ENCODE data around the gene TERT. TPM values are rescaled to one million over a fixed set of nuclear protein-coding genes. Genes with fewer than 3 reads are reported as not detected.
"Not testable (repeated sequence)": the region's sequence is repeated elsewhere in the genome, so short reads cannot be mapped to it uniquely, and the experiment has no call there.

Gene TERT
- total RNA-seq, 3 donors from 2014 or later (not counting 1 experiment from before 2014, with no cell fraction given): not detected

DNA sequence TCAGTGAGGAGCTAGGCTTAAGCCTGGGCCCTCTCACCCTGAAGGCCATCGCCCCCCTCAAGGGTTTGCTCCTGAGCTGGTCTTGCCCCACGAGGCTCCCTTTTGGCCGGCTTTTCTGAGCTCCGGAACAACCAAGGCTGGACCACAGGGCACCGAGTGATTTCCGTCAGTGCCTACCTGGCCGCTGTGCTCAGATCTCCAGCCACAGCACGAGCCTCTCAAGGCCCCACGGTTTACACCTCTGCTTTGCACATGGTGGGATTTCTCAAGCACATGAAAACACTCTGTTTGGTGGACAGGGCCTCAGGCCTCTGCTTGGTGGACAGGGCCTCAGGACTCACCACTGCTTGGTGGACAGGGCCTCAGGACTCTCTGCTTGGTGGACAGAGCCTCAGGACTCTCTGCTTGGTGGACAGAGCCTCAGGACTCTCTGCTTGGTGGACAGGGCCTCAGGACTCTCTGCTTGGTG lies 34.3 kb upstream of the TERT start:
- intact Hi-C loops (cut with micrococcal nuclease): no loop called here
- Histone ChIP-seq H3K4me3 (ENCODE audit: low read length) (no peak overlapping the region), H3K4me1 (ENCODE audit: control insufficient read depth, insufficient read depth, low read length) (no peaks in the 10 kb centered on the region), H3K9me3 (ENCODE audit: control insufficient read depth, insufficient read depth, low read length) (no peaks in the 10 kb centered on the region), H3K27ac (ENCODE audit: low read length) (no peak overlapping the region), H3K36me3 (ENCODE audit: control insufficient read depth, insufficient read depth, low read length) (peaks cover 53% of the 10 kb centered on the region), H3K27me3 (ENCODE audit: control insufficient read depth, insufficient read depth, low read length) (no peaks in the 10 kb centered on the region)
- Mint-ChIP-seq H3K27ac (no peak overlapping the region), H3K4me3 (no peak overlapping the region), H3K9me3 (no peaks in the 10 kb centered on the region), H3K27me3 (ENCODE audit: low read depth in 2 of 2) (no peaks in the 10 kb centered on the region), H3K4me1 (peaks cover 6 to 33% of the 10 kb centered on the region in 2 donors), H3K36me3 (no peaks in the 10 kb centered on the region)
- ATAC-seq: no peak
- DNase-seq: no peak
- WGBS (ENCODE audit: insufficient coverage): 97% methylated on average over 9 of the region's 9 CpGs
- no peak for TF ChIP-seq CTCF (IDR thresholded peaks at IDR 0.05)

DNA sequence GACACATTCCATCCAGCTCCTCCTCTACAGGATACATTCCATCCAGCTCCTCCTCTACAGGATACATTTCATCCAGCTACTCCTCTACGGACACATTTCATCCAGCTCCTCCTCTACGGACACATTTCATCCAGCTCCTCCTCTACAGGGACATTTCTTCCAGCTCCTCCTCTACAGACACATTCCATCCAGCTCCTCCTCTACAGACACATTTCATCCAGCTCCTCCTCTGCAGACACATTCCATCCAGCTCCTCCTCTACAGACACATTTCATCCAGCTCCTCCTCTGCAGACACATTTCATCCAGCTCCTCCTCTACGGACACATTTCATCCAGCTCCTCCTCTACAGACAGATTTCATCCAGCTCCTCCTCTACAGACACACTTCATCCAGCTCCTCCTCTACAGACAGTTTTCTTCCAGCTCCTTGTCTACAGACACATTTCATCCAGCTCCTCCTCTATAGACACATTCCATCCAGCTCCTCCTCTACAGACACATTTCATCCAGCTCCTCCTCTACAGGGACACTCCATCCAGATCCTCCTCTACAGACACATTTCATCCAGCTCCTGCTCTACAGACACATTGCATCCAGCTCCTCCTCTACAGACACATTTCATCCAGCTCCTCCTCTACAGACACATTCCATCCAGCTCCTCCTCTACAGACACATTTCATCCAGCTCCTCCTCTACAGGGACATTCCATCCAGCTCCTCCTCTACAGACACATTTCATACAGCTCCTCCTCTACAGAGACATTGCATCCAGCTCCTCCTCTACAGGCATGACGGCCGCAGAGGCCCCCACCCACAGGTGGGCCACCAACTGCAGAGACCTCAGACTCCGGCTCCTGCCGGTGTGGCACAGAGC lies 33.6 kb upstream of the TERT start:
- WGBS (ENCODE audit: insufficient coverage): 93% methylated on average over 7 of the region's 7 CpGs
- H3K36me3 ChIP-seq (ENCODE audit: control insufficient read depth, insufficient read depth, low read length): peaks cover 53% of the 10 kb centered on the region
- DNase-seq; H3K27me3 ChIP-seq (ENCODE audit: control insufficient read depth, insufficient read depth, low read length); H3K4me3 Mint-ChIP-seq; intact Hi-C loops (cut with micrococcal nuclease); H3K9me3 ChIP-seq (ENCODE audit: control insufficient read depth, insufficient read depth, low read length); H3K27me3 Mint-ChIP-seq (ENCODE audit: low read depth in 2 of 2); H3K27ac Mint-ChIP-seq; H3K36me3 Mint-ChIP-seq; H3K4me3 ChIP-seq (ENCODE audit: low read length); H3K27ac ChIP-seq (ENCODE audit: low read length); H3K9me3 Mint-ChIP-seq; ATAC-seq; H3K4me1 ChIP-seq (ENCODE audit: control insufficient read depth, insufficient read depth, low read length): not testable (repeated sequence)
- H3K4me1 Mint-ChIP-seq: peaks cover 6 to 33% of the 10 kb centered on the region in 2 donors

GRCh38 chr5:1326901-1327756 lies 32.3 kb upstream of the TERT start:
- H3K36me3 Mint-ChIP-seq; H3K9me3 Mint-ChIP-seq; H3K27ac ChIP-seq (ENCODE audit: low read length); H3K27me3 ChIP-seq (ENCODE audit: control insufficient read depth, insufficient read depth, low read length); H3K4me3 Mint-ChIP-seq; intact Hi-C loops (cut with micrococcal nuclease); H3K4me1 ChIP-seq (ENCODE audit: control insufficient read depth, insufficient read depth, low read length); DNase-seq; H3K9me3 ChIP-seq (ENCODE audit: control insufficient read depth, insufficient read depth, low read length); ATAC-seq; H3K4me3 ChIP-seq (ENCODE audit: low read length); H3K27me3 Mint-ChIP-seq (ENCODE audit: low read depth in 2 of 2); H3K27ac Mint-ChIP-seq: not testable (repeated sequence)
- H3K4me1 Mint-ChIP-seq: peaks cover 6 to 28% of the 10 kb centered on the region in 2 donors
- H3K36me3 ChIP-seq (ENCODE audit: control insufficient read depth, insufficient read depth, low read length): peaks cover 47% of the 10 kb centered on the region
- WGBS (ENCODE audit: insufficient coverage): 90% methylated on average over 6 of the region's 6 CpGs

- H3K4me1 Mint-ChIP-seq: peaks cover 6 to 28% of the 10 kb centered on the region in 2 donors
- not testable (repeated sequence) for H3K4me1 ChIP-seq (ENCODE audit: control insufficient read depth, insufficient read depth, low read length)
Measured at GRCh38 chr5:1326532-1326875, 31.6 kb upstream of the TERT start.

More at GRCh38 chr5:1326532-1326875, 31.6 kb upstream of the TERT start:
- H3K36me3 Mint-ChIP-seq; H3K4me3 Mint-ChIP-seq; ATAC-seq; H3K27me3 Mint-ChIP-seq (ENCODE audit: low read depth in 2 of 2); H3K4me3 ChIP-seq (ENCODE audit: low read length); H3K27me3 ChIP-seq (ENCODE audit: control insufficient read depth, insufficient read depth, low read length); intact Hi-C loops (cut with micrococcal nuclease); H3K27ac ChIP-seq (ENCODE audit: low read length); DNase-seq; H3K9me3 Mint-ChIP-seq; H3K9me3 ChIP-seq (ENCODE audit: control insufficient read depth, insufficient read depth, low read length); H3K27ac Mint-ChIP-seq: not testable (repeated sequence)
- H3K36me3 ChIP-seq (ENCODE audit: control insufficient read depth, insufficient read depth, low read length): peaks cover 47% of the 10 kb centered on the region
- WGBS (ENCODE audit: insufficient coverage): 90% methylated on average over 5 of the region's 5 CpGs
